Fibroblast of lung (primary cell): ENCODE results near the gene DSC3. TPM values are rescaled to one million over a fixed set of nuclear protein-coding genes. Genes with fewer than 3 reads are reported as not detected.

Source experiments
- DNase-seq, 2 donors: peaks; one replicate each; pipeline versions ENCODE4 v3.0.0 to v3.0.0-alpha.2; 2010; ENCODE audit warnings: low read depth in 2 of 2
- H2AFZ ChIP-seq: 2 replicates; pipeline ENCODE4 v1.5.1; 2012; ENCODE audit warnings: low read length, control low read depth, inconsistent platforms
- H3K27ac ChIP-seq: 2 replicates; pipeline ENCODE4 v1.5.1; 2011; ENCODE audit warnings: low read length, control low read depth; ENCODE audit not compliant: insufficient read depth
- H3K27me3 ChIP-seq: 2 replicates; pipeline ENCODE4 v1.5.1; 2011; ENCODE audit warnings: mild to moderate bottlenecking, low read length; ENCODE audit not compliant: control insufficient read depth, insufficient read depth
- H3K36me3 ChIP-seq: 2 replicates; pipeline ENCODE4 v1.5.1; 2011; ENCODE audit warnings: low read length; ENCODE audit not compliant: control insufficient read depth, insufficient read depth
- H3K4me1 ChIP-seq: 2 replicates; pipeline ENCODE4 v1.5.1; 2011; ENCODE audit warnings: low read length; ENCODE audit not compliant: control insufficient read depth, insufficient read depth; ENCODE audit errors: extremely low read depth
- H3K4me2 ChIP-seq: 2 replicates; pipeline ENCODE4 v1.5.1; 2011; ENCODE audit warnings: low read length, control low read depth; ENCODE audit not compliant: insufficient read depth; ENCODE audit errors: extremely low read depth
- H3K4me3 ChIP-seq, 4 experiments: fragments of 200-600 bp in 1 of 4; sonication (generic) in 1 of 4; replicated peaks in 1 of 4; 2 replicates each; pipeline ENCODE4 v1.5.1; 2011 to 2016; ENCODE audit warnings: low read length in 4 of 4, low read depth in 3 of 4, mild to moderate bottlenecking in 3 of 4, control low read depth in 2 of 4, inconsistent platforms in 1 of 4, mixed read lengths in 1 of 4; ENCODE audit not compliant: insufficient read depth in 1 of 4; ENCODE audit errors: control extremely low read depth in 1 of 4
- H3K79me2 ChIP-seq: 2 replicates; pipeline ENCODE4 v1.5.1; 2012; ENCODE audit warnings: mild to moderate bottlenecking, low read length, inconsistent platforms; ENCODE audit not compliant: control insufficient read depth, insufficient read depth
- H3K9ac ChIP-seq: 2 replicates; pipeline ENCODE4 v1.5.1; 2011; ENCODE audit warnings: mild to moderate bottlenecking, low read length, control low read depth; ENCODE audit not compliant: insufficient read depth
- H3K9me3 ChIP-seq: 2 replicates; pipeline ENCODE4 v1.5.1; 2012; ENCODE audit warnings: low read depth, low read length; ENCODE audit not compliant: control insufficient read depth, insufficient read depth
- H4K20me1 ChIP-seq: 2 replicates; pipeline ENCODE4 v1.5.1; 2011; ENCODE audit warnings: low read length; ENCODE audit not compliant: control insufficient read depth, insufficient read depth; ENCODE audit errors: extremely low read depth
- CTCF ChIP-seq, 2 donors: IDR thresholded peaks in 1 of 2; conservative IDR thresholded peaks in 1 of 2; 1 replicate in 1 of 2; 2 replicates in 1 of 2; pipeline ENCODE4 v1.5.1; 2011 to 2012; ENCODE audit warnings: low read length in 2 of 2, control low read depth in 1 of 2, inconsistent platforms in 1 of 2, low read depth in 1 of 2, mild to moderate bottlenecking in 1 of 2
- EZH2 ChIP-seq: IDR thresholded peaks from 2 replicates; pipeline ENCODE4 v1.5.1; 2012; ENCODE audit warnings: low read length, control low read depth, mild to moderate bottlenecking; ENCODE audit errors: missing control alignments
- polyA plus RNA-seq, 2 donors: library from polyadenylated mRNA; depleted of rRNA in 1 of 2; stranded (reverse) in 1 of 2; unstranded in 1 of 2; fragments of >200 nt; gene quantifications; 2 replicates each; pipeline ENCODE4 v1.2.1, GENCODE V29; 2011 to 2012; ENCODE audit warnings: missing spikeins in 1 of 2
- total RNA-seq: library from RNA; depleted of rRNA; stranded (reverse); fragments of >200 nt; gene quantifications from 2 replicates; pipeline ENCODE4 v1.2.1, GENCODE V29; 2014

The DSC3 gene
- total and polyA plus RNA-seq, 2 donors (not counting 1 experiment from before 2014, with no cell fraction given) = 0.02 to 0.17 TPM

- no peaks in the 10 kb centered on the region for H3K79me2 ChIP-seq
- no peak overlapping the region for H2AFZ ChIP-seq
- no peaks in the 10 kb centered on the region for H3K36me3 ChIP-seq
- H3K27ac ChIP-seq = no peak overlapping the region
- H3K9ac ChIP-seq = no peak overlapping the region
- no peak overlapping the region for H3K4me3 ChIP-seq
- no peaks in the 10 kb centered on the region for H3K4me1 ChIP-seq
- H3K4me2 ChIP-seq = no peak overlapping the region
- H3K9me3 ChIP-seq = no peaks in the 10 kb centered on the region
- no peaks in the 10 kb centered on the region for H3K27me3 ChIP-seq
- DNase-seq = no peak
- H4K20me1 ChIP-seq = no peaks in the 10 kb centered on the region
- TF ChIP-seq CTCF (conservative IDR thresholded peaks at IDR 0.05 in 1 of 2, IDR thresholded peaks at IDR 0.05 in 1 of 2; ENCODE audit: low read depth in 1 of 2, low read length in 2 of 2) = no peak
- no peak for TF ChIP-seq EZH2
Observed at GRCh38 chr18:30997223-30997622, 45.3 kb downstream of the DSC3 start.

- H3K4me3 ChIP-seq = no peak overlapping the region
- H3K9me3 ChIP-seq = no peaks in the 10 kb centered on the region
- H4K20me1 ChIP-seq = no peaks in the 10 kb centered on the region
- H3K79me2 ChIP-seq = no peaks in the 10 kb centered on the region
- no peaks in the 10 kb centered on the region for H3K36me3 ChIP-seq
- H3K4me2 ChIP-seq = no peak overlapping the region
- no peak overlapping the region for H3K27ac ChIP-seq
- TF ChIP-seq CTCF (conservative IDR thresholded peaks at IDR 0.05 in 1 of 2, IDR thresholded peaks at IDR 0.05 in 1 of 2; ENCODE audit: low read depth in 1 of 2, low read length in 2 of 2) = no peak
- TF ChIP-seq EZH2 = no peak
- DNase-seq = no peak
- no peaks in the 10 kb centered on the region for H3K27me3 ChIP-seq
- H3K4me1 ChIP-seq = no peaks in the 10 kb centered on the region
- H2AFZ ChIP-seq = no peak overlapping the region
- H3K9ac ChIP-seq = no peak overlapping the region
Observed at GRCh38 chr18:30992231-30992630, 50.3 kb downstream of the DSC3 start.

- Histone ChIP-seq H3K36me3 (no peaks in the 10 kb centered on the region), H4K20me1 (no peaks in the 10 kb centered on the region), H3K9me3 (no peaks in the 10 kb centered on the region), H3K27me3 (no peaks in the 10 kb centered on the region), H3K4me1 (no peaks in the 10 kb centered on the region), H3K4me2 (no peak overlapping the region), H3K79me2 (no peaks in the 10 kb centered on the region), H2AFZ (no peak overlapping the region), H3K9ac (no peak overlapping the region), H3K27ac (no peak overlapping the region), H3K4me3 (no peak overlapping the region)
- no peak for TF ChIP-seq CTCF (conservative IDR thresholded peaks at IDR 0.05 in 1 of 2, IDR thresholded peaks at IDR 0.05 in 1 of 2; ENCODE audit: low read depth in 1 of 2, low read length in 2 of 2)
- no peak for TF ChIP-seq EZH2
- DNase-seq = no peak
Observed at GRCh38 chr18:30991397-30991796, 51.1 kb downstream of the DSC3 start.
